ENCODE results near the gene RNF4.
"Not testable (repeated sequence)": the region's sequence is repeated elsewhere in the genome, so short reads cannot be mapped to it uniquely, and the experiment has no call there.

RNF4 gene

GRCh38 chr4:2537011-2537830 lies 68.3 kb downstream of the RNF4 start:
- DNase-seq = peak; percentile 50

DNA sequence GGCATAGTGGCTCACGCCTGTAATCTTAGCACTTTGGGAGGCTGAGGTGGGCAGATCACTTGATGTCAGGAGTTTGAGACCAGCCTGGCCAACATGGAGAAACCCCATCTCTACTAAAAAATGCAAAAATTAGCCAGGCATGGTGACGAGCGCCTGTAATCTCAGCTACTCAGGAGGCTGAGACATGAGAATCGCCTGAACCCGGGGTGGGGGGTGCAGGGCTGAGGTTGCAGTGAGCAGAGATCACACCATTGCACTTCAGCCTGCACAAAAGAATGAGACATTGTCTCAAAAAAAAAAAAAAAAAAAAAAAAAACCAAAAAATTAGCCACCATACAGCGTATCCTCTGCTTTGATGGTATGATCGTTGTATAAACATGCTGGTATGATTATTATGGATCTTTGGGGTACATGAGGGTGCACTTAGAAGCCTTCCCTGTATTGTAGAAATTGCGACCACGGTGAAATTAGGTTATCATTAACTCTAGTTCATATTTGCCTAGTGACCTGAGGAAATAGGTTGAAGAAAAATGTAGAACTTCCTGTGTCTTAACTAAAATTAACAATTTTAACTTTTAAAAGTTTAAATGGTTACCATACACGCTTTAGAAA lies 74.8 kb downstream of the RNF4 start:
- not testable (repeated sequence) for DNase-seq

- DNase-seq = no peak
Measured at GRCh38 chr4:2545321-2546013, 76.6 kb downstream of the RNF4 start.

DNA sequence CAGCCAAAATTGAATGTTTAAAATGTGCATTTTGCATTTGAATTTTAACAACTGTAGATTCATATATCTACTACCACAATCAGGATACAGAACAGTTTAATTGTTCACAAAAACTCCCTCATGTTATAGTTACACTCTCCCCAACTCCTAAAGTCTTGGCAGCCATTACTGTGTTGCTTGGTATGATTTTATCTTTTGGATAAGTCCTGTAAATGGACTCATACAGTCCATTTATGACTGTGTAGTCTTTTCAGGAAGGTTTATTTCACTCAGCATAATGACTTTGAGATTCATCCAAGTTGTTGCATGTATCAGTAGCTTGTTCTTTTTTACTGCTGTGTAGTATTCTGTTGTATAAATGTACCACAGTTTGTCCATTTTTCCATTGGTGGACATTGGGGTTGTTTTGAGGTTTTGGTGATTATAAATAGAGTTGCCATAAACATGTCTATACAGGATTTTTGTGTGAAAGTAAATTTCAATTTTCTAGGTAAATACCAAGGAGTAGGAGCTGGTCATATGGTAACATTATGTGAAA lies 77.4 kb downstream of the RNF4 start:
- DNase-seq = no peak

DNA sequence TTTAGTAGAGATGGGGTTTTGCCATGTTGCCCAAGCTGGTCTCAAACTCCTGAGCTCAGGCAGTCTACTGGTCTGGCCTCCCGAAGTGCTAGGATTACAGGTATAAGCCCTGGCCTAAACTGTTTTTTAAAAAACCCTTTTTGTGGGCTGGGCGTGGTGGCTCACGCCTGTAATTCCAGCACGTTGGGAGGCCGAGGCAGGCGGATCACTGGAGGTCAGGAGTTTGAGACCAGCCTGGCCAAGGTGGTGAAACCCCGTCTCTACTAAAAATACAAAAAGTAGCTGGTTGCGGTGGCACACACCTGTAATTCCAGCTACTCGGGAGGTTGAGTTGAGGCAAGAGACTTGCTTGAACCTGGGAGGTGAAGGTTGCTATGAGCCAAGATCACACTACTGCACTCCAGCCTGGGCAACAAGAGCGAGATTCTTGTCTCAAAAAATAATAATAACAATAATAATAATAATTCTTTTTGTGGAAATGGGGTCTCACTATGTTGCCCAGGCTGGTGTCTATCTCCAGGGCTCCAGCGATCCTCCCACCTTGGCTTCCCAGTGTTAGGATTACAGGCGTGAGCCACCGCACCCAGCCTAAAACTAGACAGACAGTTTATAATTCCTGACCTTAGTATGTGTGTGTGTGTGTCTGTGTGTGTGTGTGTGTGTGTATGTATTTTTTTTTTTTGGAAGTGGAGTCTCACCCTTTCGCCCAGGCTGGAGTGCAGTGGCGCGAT lies 78.2 kb downstream of the RNF4 start:
- not testable (repeated sequence) for DNase-seq

- no peak for DNase-seq
Measured at GRCh38 chr4:2551118-2551517, 82.2 kb downstream of the RNF4 start.

DNA sequence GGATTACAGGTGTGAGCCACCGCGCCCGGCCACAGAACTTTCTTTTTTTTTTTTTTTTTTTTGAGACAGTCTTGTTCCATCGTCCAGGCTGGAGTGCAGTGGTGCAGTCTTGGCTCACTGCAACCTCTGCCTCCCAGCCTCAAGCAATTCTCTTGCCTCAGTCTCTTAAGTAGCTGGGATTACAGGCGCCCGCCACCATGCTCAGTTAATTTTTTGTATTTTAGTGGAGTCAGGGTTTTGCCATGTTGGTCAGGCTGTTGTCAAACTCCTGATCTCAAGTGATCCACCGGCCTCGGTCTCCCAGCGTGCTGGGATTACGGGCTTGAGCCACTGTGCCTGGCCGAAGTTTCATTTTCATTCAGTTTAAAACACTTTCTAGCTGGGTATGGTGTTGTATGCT lies 83.9 kb downstream of the RNF4 start:
- DNase-seq = no peak

DNA sequence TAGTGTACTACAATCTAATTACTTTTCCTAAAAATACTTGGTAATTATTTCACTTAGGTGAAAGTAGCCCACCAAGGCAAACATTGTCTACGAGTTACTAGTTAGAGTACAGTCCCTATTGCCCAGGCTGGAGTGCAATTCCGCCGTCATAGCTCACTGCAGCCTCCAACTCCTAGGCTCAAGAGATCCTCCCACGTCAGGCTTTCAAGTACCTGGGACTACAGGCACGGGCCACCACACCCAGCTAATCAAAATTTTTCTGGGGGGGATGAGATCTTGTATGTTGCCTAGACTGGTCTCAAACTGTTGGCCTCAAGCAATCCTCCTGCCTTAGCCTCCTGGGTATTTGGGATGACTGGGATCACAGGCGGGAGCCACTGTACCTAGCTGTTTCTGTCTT lies 89.4 kb downstream of the RNF4 start:
- no peak for DNase-seq

GRCh38 chr4:2560167-2560566 lies 91.3 kb downstream of the RNF4 start:
- DNase-seq = no peak
